Measurements from ENCODE around the gene PACS2.

DNA sequence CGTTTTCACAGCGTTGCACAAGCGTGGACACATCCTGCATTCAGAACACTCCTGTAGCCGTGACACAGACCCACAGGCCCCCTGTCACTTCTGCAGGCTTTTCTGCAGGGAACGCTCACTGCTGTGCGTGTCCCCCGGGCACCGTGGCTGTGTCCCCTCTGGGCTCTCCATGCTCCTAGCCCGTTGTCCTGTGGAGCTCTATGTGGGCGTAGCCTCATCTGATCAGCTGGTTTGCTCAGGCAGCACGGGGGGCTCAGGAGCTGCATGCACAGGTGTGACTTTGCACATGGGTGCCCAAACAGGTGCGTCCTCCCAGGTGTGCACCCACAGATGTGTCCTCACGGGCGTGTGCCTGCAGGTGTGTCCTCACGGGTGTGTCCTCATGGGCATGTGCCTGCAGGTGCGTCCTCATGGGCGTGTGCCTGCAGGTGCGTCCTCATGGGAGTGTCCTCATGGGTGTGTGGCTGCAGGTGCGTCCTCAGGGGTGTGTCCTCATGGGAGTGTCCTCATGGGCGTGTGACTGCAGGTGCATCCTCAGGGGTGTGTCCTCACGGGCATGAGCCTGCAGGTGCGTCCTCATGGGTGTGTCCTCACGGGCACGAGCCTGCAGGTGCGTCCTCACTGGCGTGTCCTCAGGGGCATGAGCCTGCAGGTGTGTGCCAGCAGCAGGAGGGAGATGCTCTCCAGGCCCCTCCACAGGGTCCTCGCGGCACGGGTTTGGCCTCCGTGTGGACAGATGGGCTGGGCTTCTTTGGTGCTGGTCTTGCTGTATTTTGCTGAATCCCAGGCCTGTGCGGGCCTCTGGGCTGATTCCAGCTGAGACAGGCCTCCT, 122.6 kb downstream of the PACS2 start:
- TF ChIP-seq, protein P1, sequence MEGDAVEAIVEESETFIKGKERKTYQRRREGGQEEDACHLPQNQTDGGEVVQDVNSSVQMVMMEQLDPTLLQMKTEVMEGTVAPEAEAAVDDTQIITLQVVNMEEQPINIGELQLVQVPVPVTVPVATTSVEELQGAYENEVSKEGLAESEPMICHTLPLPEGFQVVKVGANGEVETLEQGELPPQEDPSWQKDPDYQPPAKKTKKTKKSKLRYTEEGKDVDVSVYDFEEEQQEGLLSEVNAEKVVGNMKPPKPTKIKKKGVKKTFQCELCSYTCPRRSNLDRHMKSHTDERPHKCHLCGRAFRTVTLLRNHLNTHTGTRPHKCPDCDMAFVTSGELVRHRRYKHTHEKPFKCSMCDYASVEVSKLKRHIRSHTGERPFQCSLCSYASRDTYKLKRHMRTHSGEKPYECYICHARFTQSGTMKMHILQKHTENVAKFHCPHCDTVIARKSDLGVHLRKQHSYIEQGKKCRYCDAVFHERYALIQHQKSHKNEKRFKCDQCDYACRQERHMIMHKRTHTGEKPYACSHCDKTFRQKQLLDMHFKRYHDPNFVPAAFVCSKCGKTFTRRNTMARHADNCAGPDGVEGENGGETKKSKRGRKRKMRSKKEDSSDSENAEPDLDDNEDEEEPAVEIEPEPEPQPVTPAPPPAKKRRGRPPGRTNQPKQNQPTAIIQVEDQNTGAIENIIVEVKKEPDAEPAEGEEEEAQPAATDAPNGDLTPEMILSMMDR (IDR thresholded peaks at IDR 0.05; ENCODE audit: insufficient read depth, low read length) = no peak
- TF ChIP-seq POLR2AphosphoS5 (IDR thresholded peaks at IDR 0.05; ENCODE audit: low read depth) (no peak), GABPA (IDR thresholded peaks at IDR 0.05; ENCODE audit: low read depth) (no peak), SPI1 (IDR thresholded peaks at IDR 0.05; ENCODE audit: borderline replicate concordance, low read depth) (no peak)
- TF ChIP-seq, protein P2, sequence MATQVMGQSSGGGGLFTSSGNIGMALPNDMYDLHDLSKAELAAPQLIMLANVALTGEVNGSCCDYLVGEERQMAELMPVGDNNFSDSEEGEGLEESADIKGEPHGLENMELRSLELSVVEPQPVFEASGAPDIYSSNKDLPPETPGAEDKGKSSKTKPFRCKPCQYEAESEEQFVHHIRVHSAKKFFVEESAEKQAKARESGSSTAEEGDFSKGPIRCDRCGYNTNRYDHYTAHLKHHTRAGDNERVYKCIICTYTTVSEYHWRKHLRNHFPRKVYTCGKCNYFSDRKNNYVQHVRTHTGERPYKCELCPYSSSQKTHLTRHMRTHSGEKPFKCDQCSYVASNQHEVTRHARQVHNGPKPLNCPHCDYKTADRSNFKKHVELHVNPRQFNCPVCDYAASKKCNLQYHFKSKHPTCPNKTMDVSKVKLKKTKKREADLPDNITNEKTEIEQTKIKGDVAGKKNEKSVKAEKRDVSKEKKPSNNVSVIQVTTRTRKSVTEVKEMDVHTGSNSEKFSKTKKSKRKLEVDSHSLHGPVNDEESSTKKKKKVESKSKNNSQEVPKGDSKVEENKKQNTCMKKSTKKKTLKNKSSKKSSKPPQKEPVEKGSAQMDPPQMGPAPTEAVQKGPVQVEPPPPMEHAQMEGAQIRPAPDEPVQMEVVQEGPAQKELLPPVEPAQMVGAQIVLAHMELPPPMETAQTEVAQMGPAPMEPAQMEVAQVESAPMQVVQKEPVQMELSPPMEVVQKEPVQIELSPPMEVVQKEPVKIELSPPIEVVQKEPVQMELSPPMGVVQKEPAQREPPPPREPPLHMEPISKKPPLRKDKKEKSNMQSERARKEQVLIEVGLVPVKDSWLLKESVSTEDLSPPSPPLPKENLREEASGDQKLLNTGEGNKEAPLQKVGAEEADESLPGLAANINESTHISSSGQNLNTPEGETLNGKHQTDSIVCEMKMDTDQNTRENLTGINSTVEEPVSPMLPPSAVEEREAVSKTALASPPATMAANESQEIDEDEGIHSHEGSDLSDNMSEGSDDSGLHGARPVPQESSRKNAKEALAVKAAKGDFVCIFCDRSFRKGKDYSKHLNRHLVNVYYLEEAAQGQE (IDR thresholded peaks at IDR 0.05; ENCODE audit: insufficient replicate concordance, low read depth) = no peak

All from HL-60 (cell line).